Body of pancreas (tissue), 4 donors: ENCODE measurements around the gene SOX18. TPM values are rescaled to one million over a fixed set of nuclear protein-coding genes. Genes with fewer than 3 reads are reported as not detected.

Experiments
- ATAC-seq: fragments of 150-250 bp; one replicate; pipeline ENCODE4 v1.9.1; 2016
- DNase-seq, 4 donors: peaks; one replicate each; pipeline ENCODE4 v3.0.0-alpha.2; 2019
- H3K27ac ChIP-seq, 4 donors: fragments of 200-600 bp; sonication (generic); 1 replicate in 3 of 4; 2 replicates in 1 of 4; pipeline versions ENCODE4 v1.5.1 to v1.6.1; 2016 to 2019; ENCODE audit warnings: mild to moderate bottlenecking in 1 of 4, mixed read lengths in 1 of 4, moderate library complexity in 1 of 4
- H3K27me3 ChIP-seq, 2 donors: fragments of 200-600 bp; sonication (generic); one replicate each; pipeline ENCODE4 v1.6.0; 2016; ENCODE audit warnings: mild to moderate bottlenecking in 1 of 2
- H3K36me3 ChIP-seq, 2 donors: fragments of 200-600 bp; sonication (generic); replicated peaks in 1 of 2; 2 replicates each; pipeline ENCODE4 v1.5.1; 2016; ENCODE audit warnings: low read depth in 2 of 2; ENCODE audit not compliant: insufficient read depth in 1 of 2
- H3K4me1 ChIP-seq: fragments of 200-600 bp; sonication (generic); one replicate; pipeline ENCODE4 v1.6.0; 2016
- H3K4me3 ChIP-seq, 2 donors: fragments of 200-600 bp; sonication (generic); 1 replicate in 1 of 2; 2 replicates in 1 of 2; pipeline ENCODE4 v1.5.1; 2016 to 2019
- H3K9me3 ChIP-seq, 3 donors: fragments of 200-600 bp; sonication (generic); 1 replicate in 2 of 3; 2 replicates in 1 of 3; pipeline ENCODE4 v1.5.1; 2016
- CTCF ChIP-seq, 7 experiments: fragments of 450-650 bp in 4 of 7; fragments of 200-600 bp in 3 of 7; sonication (generic) in 3 of 7; IDR thresholded peaks; one replicate each; pipeline ENCODE4 v1.5.1; 2016 to 2019; ENCODE audit warnings: antibody characterized with exemption in 7 of 7
- POLR2A ChIP-seq, 3 donors: fragments of 450-650 bp; IDR thresholded peaks; one replicate each; pipeline ENCODE4 v1.6.1; 2016; ENCODE audit warnings: antibody characterized with exemption in 3 of 3, mild to moderate bottlenecking in 2 of 3
- WGBS, 2 donors: methylation state at CpG; one replicate each; pipeline ENCODE4 v1.1.5; 2017; 5-methylcytosine and 5-hydroxymethylcytosine counted together
- intact Hi-C: fragments of 100-400 bp; cut with DNase I; formaldehyde crosslinking; loops from one replicate; pipeline ENCODE4 v1.15.1; 2023
- total RNA-seq, 2 donors: library from RNA; depleted of rRNA; stranded (reverse); fragments of >200 nt; gene quantifications; one replicate each; pipeline ENCODE4 v1.1.0, GENCODE V29; 2016

The SOX18 gene
- total RNA-seq, 2 donors from 2014 or later, result 6.5 to 17.1 TPM

- 88 to 96% methylated on average over 4 to 22 of the region's 22 CpGs for WGBS, 2 donors
- Histone ChIP-seq H3K4me3 (no peak overlapping the region), H3K27ac (no peak overlapping the region), H3K36me3 (no peaks in the 10 kb centered on the region), H3K27me3 (no peaks in the 10 kb centered on the region), H3K9me3 (no peaks in the 10 kb centered on the region), H3K4me1 (peaks cover 16% of the 10 kb centered on the region)
- DNase-seq (no peak), ATAC-seq (no peak)
- intact Hi-C loops, result no loop called here
- TF ChIP-seq POLR2A (IDR thresholded peaks at IDR 0.05) (no peak), CTCF (IDR thresholded peaks at IDR 0.05) (no peak)
These were observed 26.9 kb upstream of the SOX18 start for GRCh38 chr20:64076061-64076997.

DNA sequence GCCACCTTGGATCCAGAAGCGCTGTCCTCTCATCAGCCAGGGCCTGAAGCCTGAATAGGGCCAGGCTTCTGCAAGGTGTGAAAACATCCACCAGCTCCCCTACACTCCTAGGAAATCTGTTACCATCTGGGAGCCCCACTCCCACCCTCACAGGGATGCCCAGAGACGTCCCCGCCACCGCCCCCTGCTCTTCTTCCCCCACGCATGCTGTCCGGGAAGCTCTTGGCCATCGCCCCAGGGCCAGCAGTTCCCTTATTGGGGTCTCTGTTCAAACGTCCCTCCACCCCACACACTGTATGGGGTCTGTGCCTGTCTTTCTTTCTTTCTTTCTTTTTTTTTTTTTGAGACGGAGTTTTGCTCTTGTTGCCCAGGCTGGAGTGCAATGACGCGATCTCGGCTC lies 26.1 kb upstream of the SOX18 start:
- Histone ChIP-seq H3K4me3 (no peak overlapping the region), H3K36me3 (no peaks in the 10 kb centered on the region), H3K27me3 (no peaks in the 10 kb centered on the region), H3K27ac (no peak overlapping the region), H3K9me3 (no peaks in the 10 kb centered on the region), H3K4me1 (peaks cover 16% of the 10 kb centered on the region)
- no peak for ATAC-seq
- DNase-seq, result no peak
- TF ChIP-seq CTCF (IDR thresholded peaks at IDR 0.05), result no peak
- TF ChIP-seq POLR2A (IDR thresholded peaks at IDR 0.05), result no peak
- intact Hi-C loops, result no loop called here
- WGBS, 2 donors, result 87 to 88% methylated on average over 11 to 12 of the region's 12 CpGs

GRCh38 chr20:64074963-64075362 lies 25.5 kb upstream of the SOX18 start:
- H3K4me3 ChIP-seq, result no peak overlapping the region
- intact Hi-C loops, result no loop called here
- H3K27me3 ChIP-seq, result no peaks in the 10 kb centered on the region
- no peaks in the 10 kb centered on the region for H3K36me3 ChIP-seq
- H3K4me1 ChIP-seq, result peaks cover 16% of the 10 kb centered on the region
- TF ChIP-seq POLR2A (IDR thresholded peaks at IDR 0.05) (no peak), CTCF (IDR thresholded peaks at IDR 0.05) (no peak)
- no peak overlapping the region for H3K27ac ChIP-seq
- no peak for DNase-seq
- H3K9me3 ChIP-seq, result no peaks in the 10 kb centered on the region
- 84 to 95% methylated on average over 4 to 8 of the region's 8 CpGs for WGBS, 2 donors
- no peak for ATAC-seq

DNA sequence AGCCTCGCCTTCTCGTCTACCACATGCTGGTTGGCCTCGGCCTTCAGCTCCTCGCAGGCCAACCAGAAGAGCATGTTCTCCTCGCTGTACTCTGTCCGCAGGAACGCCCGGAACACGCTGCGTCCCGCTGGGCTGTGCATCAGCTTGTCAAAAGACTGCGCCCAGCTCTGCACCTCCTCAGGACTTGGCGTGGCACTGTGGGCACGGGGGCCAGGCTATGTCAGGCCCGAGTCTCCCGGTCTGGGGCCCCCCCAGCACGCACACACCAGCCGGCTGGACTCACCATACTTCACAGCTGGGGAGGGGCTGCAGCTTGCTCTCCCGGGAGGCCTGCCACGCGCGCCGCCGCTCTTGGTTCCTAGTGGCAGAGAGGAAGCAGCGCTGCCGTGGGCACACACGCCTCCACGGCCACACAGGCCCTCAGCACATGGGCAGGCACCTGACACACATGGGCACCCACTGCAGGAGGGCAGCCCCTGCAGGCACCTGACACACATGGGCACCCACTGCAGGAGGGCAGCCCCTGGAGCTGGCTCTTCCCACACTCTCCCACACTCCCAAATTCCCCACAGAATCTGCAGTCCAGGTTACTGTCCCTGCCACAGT lies 24.8 kb upstream of the SOX18 start:
- no peak for DNase-seq
- intact Hi-C loops, result no loop called here
- ATAC-seq, result no peak

More for the DNA sequence above, 24.8 kb upstream of the SOX18 start:
- H3K27me3 ChIP-seq, result no peaks in the 10 kb centered on the region
- no peak overlapping the region for H3K27ac ChIP-seq
- TF ChIP-seq CTCF (IDR thresholded peaks at IDR 0.05), result no peak
- WGBS, 2 donors, result 91 to 93% methylated on average over 13 to 28 of the region's 28 CpGs
- H3K9me3 ChIP-seq, result no peaks in the 10 kb centered on the region
- peaks cover 14% of the 10 kb centered on the region for H3K4me1 ChIP-seq
- H3K4me3 ChIP-seq, result no peak overlapping the region
- no peaks in the 10 kb centered on the region for H3K36me3 ChIP-seq
